Spleen (tissue), 13 donors: Measurements from ENCODE around the gene NUDT16L1. TPM values are rescaled to one million over a fixed set of nuclear protein-coding genes. Genes with fewer than 3 reads are reported as not detected.

Experiments used
- DNase-seq: peaks from one replicate; pipeline ENCODE4 v3.0.0-alpha.2; 2020
- H3K27ac ChIP-seq, 8 donors: fragments of 200-600 bp; sonication (generic) in 7 of 8; 1 replicate in 4 of 8; 2 replicates in 4 of 8; pipeline versions ENCODE4 v1.5.0 to v1.8.0; 2016 to 2021; ENCODE audit warnings: inconsistent platforms in 4 of 8, mild to moderate bottlenecking in 4 of 8, moderate library complexity in 1 of 8
- H3K27me3 ChIP-seq, 7 donors: fragments of 200-600 bp; sonication (generic) in 6 of 7; replicated peaks in 1 of 7; 1 replicate in 4 of 7; 2 replicates in 3 of 7; pipeline versions ENCODE4 v1.5.0 to v1.8.0; 2016 to 2021; ENCODE audit warnings: inconsistent platforms in 3 of 7, mild to moderate bottlenecking in 1 of 7
- H3K36me3 ChIP-seq, 6 donors: fragments of 200-600 bp; sonication (generic) in 5 of 6; 1 replicate in 4 of 6; 2 replicates in 2 of 6; pipeline versions ENCODE4 v1.5.0 to v1.8.0; 2016 to 2021; ENCODE audit warnings: inconsistent platforms in 2 of 6
- H3K4me1 ChIP-seq, 6 donors: fragments of 200-600 bp; sonication (generic) in 5 of 6; 1 replicate in 3 of 6; 2 replicates in 3 of 6; pipeline versions ENCODE4 v1.5.0 to v1.8.0; 2016 to 2021; ENCODE audit warnings: inconsistent platforms in 3 of 6
- H3K4me3 ChIP-seq, 8 donors: fragments of 200-600 bp; sonication (generic) in 7 of 8; 1 replicate in 4 of 8; 2 replicates in 4 of 8; pipeline versions ENCODE4 v1.5.0 to v1.8.0; 2016 to 2021; ENCODE audit warnings: inconsistent platforms in 4 of 8, mild to moderate bottlenecking in 4 of 8, moderate library complexity in 2 of 8
- H3K9me3 ChIP-seq, 8 donors: fragments of 200-600 bp; sonication (generic) in 7 of 8; 1 replicate in 4 of 8; 2 replicates in 4 of 8; pipeline versions ENCODE4 v1.5.0 to v1.8.0; 2016 to 2021; ENCODE audit warnings: inconsistent platforms in 4 of 8
- POLR2A ChIP-seq, 3 donors: fragments of 450-650 bp; IDR thresholded peaks; one replicate each; pipeline ENCODE4 v1.5.1; 2017; ENCODE audit warnings: antibody characterized with exemption in 3 of 3, mild to moderate bottlenecking in 1 of 3
- POLR2AphosphoS5 ChIP-seq, 3 donors: sonication (generic); formaldehyde crosslinking; IDR thresholded peaks; one replicate each; pipeline ENCODE4 v1.5.1; 2017; ENCODE audit warnings: antibody characterized with exemption in 3 of 3
- WGBS, 5 donors: extraction: QIAGEN DNeasy Blood & Tissue Kit in 3 of 5; methylation state at CpG; one replicate each; pipeline versions ENCODE4 v1.1.5 to v1.1.7; 2013 to 2018; 5-methylcytosine and 5-hydroxymethylcytosine counted together
- intact Hi-C: fragments of 100-400 bp; cut with DNase I; formaldehyde crosslinking; loops from one replicate; pipeline ENCODE4 v1.15.0; 2023; ENCODE audit warnings: low total_unique reads
- long read RNA-seq, 2 donors: transcript quantifications; one replicate each; lab custom pipeline, GENCODE V29; 2026
- polyA plus RNA-seq, 3 donors: library from polyadenylated mRNA; stranded (reverse); fragments of 200-250 nt; gene quantifications; one replicate each; pipeline ENCODE4 v1.2.1, GENCODE V29; 2013
- total RNA-seq, 7 donors: library from RNA; depleted of rRNA in 3 of 7; stranded (reverse); fragments of >200 nt in 3 of 7; fragmentation: NEBNext Ultra II Directional in 4 of 7; extraction: Animal tissue kit (Norgen Biotek cat#: 25700) in 4 of 7; gene quantifications; one replicate each; pipeline versions ENCODE4 v1.1.0 to v1.2.1, GENCODE V29; 2016 to 2021
- TF ChIP-seq, protein P1 (sequence below), 11 experiments: fragments of 200-600 bp in 7 of 11; fragments of 450-650 bp in 4 of 11; sonication (generic) in 4 of 11; IDR thresholded peaks in 8 of 11; conservative IDR thresholded peaks in 3 of 11; 1 replicate in 7 of 11; 2 replicates in 4 of 11; pipeline versions ENCODE4 v1.4.0 to v1.8.0; 2016 to 2021; ENCODE audit warnings: antibody characterized with exemption in 11 of 11, inconsistent platforms in 4 of 11, mild to moderate bottlenecking in 1 of 11
- donor health status: healthy with polysubstance abuse.
- donor health status: DM: no; HTN: no; CAD: no; lungs with moderate emphysema.
- donor health status: DM: no; HTN: no; CAD: no.
- donor health status: Bipolar disorder and iron deficiency.
- donor health status: healthy.
- donor health status: DM: no; HTN: no; CAD: no.
- donor health status: DM: yes; HTN: yes; CAD: no.

Gene NUDT16L1
- total RNA-seq = 10 to 100 TPM; 26.2 to 37.4 (median 27.6) TPM
- polyA plus RNA-seq = 10 to 100 TPM; 29.0 to 47.2 (median 38.8) TPM
- long read RNA-seq, donor 1, transcript NUDT16L1-201 (3 exons, 1,349 nt) = major isoform, 12 of 15 reads
- long read RNA-seq, donor 1, partial matches to known transcripts = 0 of 15 reads
- long read RNA-seq, donor 1, other reads (novel, unspliced or antisense) = 0 of 15 reads
- long read RNA-seq, donor 2, transcript NUDT16L1-201 (3 exons, 1,349 nt) = major isoform, 15 of 22 reads
- long read RNA-seq, donor 2, transcript NUDT16L1-204 (3 exons, 1,406 nt) = minor isoform, 6 of 22 reads
- long read RNA-seq, donor 2, partial matches to known transcripts = 0 of 22 reads
- long read RNA-seq, donor 2, other reads (novel, unspliced or antisense) = 0 of 22 reads

DNA sequence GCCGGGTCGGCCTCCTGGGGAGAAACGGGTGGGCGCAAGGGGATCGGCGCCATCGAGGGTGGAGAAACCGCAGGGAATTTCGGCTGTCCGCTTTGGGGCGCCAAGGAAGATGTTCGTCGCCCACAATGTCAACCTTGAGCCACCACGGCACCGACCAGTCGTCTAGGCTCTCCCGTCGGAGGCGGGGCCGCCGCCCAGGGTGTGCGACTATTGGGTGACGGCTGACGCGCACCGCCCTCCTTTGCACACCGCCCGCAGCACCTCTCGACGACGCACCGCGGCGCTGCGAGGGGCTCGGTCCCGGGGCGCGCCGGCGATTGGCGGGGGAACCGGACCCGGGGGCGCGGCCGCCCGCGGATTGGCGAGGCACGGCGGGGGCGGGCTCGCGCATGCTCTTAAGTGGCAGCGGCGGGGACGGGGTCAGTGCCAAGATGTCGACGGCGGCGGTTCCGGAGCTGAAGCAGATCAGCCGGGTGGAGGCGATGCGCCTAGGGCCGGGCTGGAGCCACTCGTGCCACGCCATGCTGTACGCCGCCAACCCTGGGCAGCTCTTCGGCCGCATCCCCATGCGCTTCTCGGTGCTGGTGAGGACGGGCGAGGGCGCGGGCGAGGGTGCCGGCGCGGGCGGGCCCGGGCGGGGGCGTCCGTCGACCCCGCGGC is at the start of gene NUDT16L1:
NUDT16L1 (plus strand) TSS at position 267 of the 660 bp plus-strand sequence; CDS start at position 432, 165 bp downstream.
- H3K4me3 ChIP-seq = peak within 1 kb of the TSS; percentile 97 to 100 (median 98)
- H3K9me3 ChIP-seq = no peaks in the 10 kb centered on the region
- peak in 1 of 3 donors; percentile 68 for TF ChIP-seq POLR2A (IDR thresholded peaks at IDR 0.05)
- TF ChIP-seq, protein P1, sequence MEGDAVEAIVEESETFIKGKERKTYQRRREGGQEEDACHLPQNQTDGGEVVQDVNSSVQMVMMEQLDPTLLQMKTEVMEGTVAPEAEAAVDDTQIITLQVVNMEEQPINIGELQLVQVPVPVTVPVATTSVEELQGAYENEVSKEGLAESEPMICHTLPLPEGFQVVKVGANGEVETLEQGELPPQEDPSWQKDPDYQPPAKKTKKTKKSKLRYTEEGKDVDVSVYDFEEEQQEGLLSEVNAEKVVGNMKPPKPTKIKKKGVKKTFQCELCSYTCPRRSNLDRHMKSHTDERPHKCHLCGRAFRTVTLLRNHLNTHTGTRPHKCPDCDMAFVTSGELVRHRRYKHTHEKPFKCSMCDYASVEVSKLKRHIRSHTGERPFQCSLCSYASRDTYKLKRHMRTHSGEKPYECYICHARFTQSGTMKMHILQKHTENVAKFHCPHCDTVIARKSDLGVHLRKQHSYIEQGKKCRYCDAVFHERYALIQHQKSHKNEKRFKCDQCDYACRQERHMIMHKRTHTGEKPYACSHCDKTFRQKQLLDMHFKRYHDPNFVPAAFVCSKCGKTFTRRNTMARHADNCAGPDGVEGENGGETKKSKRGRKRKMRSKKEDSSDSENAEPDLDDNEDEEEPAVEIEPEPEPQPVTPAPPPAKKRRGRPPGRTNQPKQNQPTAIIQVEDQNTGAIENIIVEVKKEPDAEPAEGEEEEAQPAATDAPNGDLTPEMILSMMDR (IDR thresholded peaks at IDR 0.05 in 8 of 11, conservative IDR thresholded peaks at IDR 0.05 in 3 of 11) = peak in 9 of 11 experiments; percentile 27 to 80 (median 61)
- peak; percentile 94 to 96 (median 95) for TF ChIP-seq POLR2AphosphoS5 (IDR thresholded peaks at IDR 0.05)
- WGBS, 5 donors = 0 to 1% (median 0%) methylated on average over 21 to 91 of the region's 91 CpGs
- H3K4me1 ChIP-seq = peaks cover 14 to 73% (median 58%) of the 10 kb centered on the region in 6 donors
- H3K27ac ChIP-seq = peak within 1 kb of the TSS; percentile 66 to 97 (median 94)
- peak; percentile 99 for DNase-seq
- intact Hi-C loops = no loop called here
- no peaks in the 10 kb centered on the region for H3K27me3 ChIP-seq
- peaks cover 0 to 60% (median 46%) of the 10 kb centered on the region in 6 donors for H3K36me3 ChIP-seq

DNA sequence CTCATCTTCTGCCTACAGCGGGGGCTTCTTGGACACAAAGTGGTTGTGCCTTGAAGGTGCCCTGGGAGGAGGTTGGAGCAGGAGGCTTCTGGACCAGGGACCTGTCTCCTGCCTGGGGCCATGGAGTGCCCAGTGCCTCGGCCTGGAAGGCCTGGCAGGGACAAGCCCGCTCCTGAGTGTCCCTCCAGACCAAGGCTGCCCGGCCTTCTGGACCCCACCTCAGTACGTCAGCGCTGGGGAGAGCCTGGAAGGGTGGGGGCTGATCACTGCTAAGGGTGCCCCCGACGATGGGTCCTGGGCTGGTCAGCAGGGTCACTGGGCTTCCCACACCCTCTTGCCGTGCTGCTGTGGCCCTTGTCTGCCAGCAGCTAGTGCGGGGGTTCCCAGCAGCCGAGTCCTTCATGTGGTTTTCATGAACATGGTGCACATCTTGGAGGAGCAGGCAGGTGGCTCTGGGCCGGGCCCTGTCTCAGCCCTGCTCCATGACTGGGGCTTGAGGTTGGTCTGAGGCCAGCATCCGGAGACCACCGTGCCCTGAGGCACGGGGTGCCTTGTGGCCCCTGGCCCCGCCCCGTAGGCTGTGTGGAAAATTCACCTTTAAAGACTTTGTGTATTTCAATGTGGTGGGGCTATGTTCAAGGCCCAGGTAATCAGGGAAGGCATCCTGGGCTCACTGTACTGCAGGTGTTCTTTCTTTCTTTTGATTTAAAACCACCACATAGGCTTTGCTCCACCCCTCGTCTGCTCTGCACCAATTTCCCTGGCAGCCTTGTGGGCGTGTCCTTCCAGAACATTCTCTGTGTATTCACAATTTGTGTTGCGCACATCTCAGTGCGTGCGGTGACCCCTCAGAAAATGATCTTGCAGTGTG is 46.4 kb upstream of the NUDT16L1 start:
- H3K4me3 ChIP-seq = no peak overlapping the region
- intact Hi-C loops = no loop called here
- H3K9me3 ChIP-seq = no peaks in the 10 kb centered on the region
- no peak for DNase-seq
- peaks cover 0 to 67% (median 30%) of the 10 kb centered on the region in 6 donors for H3K4me1 ChIP-seq
- 89 to 93% (median 91%) methylated on average over 10 to 22 of the region's 22 CpGs for WGBS, 5 donors
- H3K27me3 ChIP-seq = no peaks in the 10 kb centered on the region
- TF ChIP-seq POLR2A (IDR thresholded peaks at IDR 0.05) (no peak), POLR2AphosphoS5 (IDR thresholded peaks at IDR 0.05) (peak in 1 of 3 donors; percentile 29)
- peak overlapping the region in 1 of 8 donors; percentile 8 for H3K27ac ChIP-seq
- H3K36me3 ChIP-seq = peaks cover 0 to 74% (median 12%) of the 10 kb centered on the region in 6 donors

DNA sequence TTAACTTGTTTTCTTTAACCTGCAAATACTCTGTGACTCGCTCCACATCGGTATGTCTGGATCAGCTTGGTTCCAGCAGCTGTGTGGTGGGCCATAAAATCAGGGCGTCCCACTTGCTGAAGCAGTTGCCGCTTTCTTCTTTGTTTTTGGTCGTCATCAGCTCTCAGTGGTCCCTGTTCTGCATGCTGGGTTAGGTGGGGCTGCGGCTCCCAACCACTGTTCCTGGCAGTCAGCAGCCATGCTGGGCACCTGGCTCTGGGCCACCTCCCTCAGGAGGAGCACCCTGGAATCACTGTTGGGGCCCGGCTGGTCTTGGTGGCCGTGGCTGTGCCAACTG is 45.8 kb upstream of the NUDT16L1 start:
- no peak overlapping the region for H3K27ac ChIP-seq

DNA sequence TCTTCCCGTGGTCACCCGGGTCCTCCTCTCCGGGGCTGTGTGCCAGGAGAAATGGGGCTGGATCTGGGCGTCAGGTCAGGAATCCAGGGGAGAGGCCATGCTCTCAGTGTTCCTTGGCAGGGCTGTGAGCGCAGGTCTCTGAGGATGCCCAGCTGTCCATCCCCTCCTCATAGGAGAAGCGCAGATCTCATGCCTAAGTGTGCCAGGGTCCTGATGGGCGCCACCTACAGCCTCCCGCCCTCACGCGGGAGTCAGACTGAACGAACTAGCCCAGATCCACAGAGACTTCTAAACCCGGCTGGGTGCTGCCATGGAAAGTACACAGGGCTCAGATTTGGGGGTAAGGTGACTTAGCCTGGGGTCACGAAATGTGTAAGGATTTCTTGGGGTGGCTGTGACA is 44.4 kb upstream of the NUDT16L1 start:
- Histone ChIP-seq H3K9me3 (no peaks in the 10 kb centered on the region), H3K27ac (peak overlapping the region in 3 of 8 donors; percentile 40 to 83 (median 65)), H3K4me1 (peaks cover 0 to 68% (median 30%) of the 10 kb centered on the region in 6 donors), H3K36me3 (peaks cover 0 to 88% (median 28%) of the 10 kb centered on the region in 6 donors), H3K27me3 (no peaks in the 10 kb centered on the region), H3K4me3 (no peak overlapping the region)
- intact Hi-C loops = no loop called here
- no peak for DNase-seq
- TF ChIP-seq, protein P1 (IDR thresholded peaks at IDR 0.05 in 8 of 11, conservative IDR thresholded peaks at IDR 0.05 in 3 of 11) = no peak
- TF ChIP-seq POLR2AphosphoS5 (IDR thresholded peaks at IDR 0.05) = no peak
- no peak for TF ChIP-seq POLR2A (IDR thresholded peaks at IDR 0.05)
- WGBS, 5 donors = 91 to 97% (median 94%) methylated on average over 11 to 13 of the region's 13 CpGs

More for the DNA sequence above, 45.8 kb upstream of the NUDT16L1 start:
- no peak for DNase-seq
- Histone ChIP-seq H3K27me3 (no peaks in the 10 kb centered on the region), H3K9me3 (no peaks in the 10 kb centered on the region), H3K4me1 (peaks cover 0 to 65% (median 26%) of the 10 kb centered on the region in 6 donors), H3K4me3 (no peak overlapping the region), H3K36me3 (peaks cover 0 to 80% (median 18%) of the 10 kb centered on the region in 6 donors)
- intact Hi-C loops = no loop called here
- TF ChIP-seq, protein P1 (IDR thresholded peaks at IDR 0.05 in 8 of 11, conservative IDR thresholded peaks at IDR 0.05 in 3 of 11) = no peak
- no peak for TF ChIP-seq POLR2AphosphoS5 (IDR thresholded peaks at IDR 0.05)
- 96 to 100% (median 98%) methylated on average over 8 of the region's 8 CpGs for WGBS, 5 donors
